Measurements from ENCODE around the gene CTSW.

Gene CTSW

DNA sequence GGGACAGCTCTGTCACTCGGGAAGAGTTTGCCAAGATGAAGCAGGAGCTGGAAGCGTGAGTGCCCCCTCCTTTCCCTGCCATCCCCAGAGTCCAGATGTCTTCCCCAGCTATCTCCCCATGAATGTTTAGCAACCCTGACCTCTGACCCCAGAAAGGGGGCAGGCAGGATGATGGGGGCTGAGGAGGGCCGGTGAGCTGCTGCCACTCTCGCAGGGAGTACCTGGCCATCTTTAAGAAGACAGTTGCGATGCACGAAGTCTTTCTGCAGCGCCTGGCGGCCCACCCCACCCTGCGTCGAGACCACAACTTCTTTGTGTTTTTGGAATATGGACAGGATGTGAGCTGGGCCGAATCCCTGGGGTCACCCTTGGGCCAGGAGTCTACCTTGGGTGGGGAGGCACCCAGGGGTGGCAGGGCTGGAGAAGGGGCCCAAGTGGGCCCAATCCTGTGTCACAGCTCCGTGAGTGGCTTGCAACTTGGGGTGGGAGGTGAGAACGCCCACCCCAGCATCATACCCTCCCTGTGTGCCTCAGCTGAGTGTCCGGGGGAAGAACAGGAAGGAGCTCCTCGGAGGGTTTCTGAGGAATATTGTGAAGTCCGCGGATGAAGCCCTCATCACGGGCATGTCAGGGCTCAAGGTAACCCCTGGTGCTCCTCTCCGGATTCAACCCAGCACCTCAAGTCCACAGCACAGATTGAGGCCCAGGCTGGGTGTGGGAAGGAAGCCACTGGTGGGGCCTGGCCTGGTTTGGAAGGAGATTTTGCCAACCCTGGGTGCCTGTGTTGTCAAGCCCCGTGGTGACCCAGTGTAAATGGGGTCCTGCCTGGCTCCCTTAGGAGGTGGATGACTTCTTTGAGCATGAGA lies 29.2 kb upstream of the CTSW start (continued):
- TF ChIP-seq ZNF132 (tag by site-specific recombination; IDR thresholded peaks at IDR 0.05; ENCODE audit: borderline replicate concordance) (no peak), ZNF433 (tag by site-specific recombination; IDR thresholded peaks at IDR 0.05; ENCODE audit: low read depth) (no peak), MYNN (tag by site-specific recombination; IDR thresholded peaks at IDR 0.05; ENCODE audit: borderline replicate concordance) (no peak), ZNF548 (tag by site-specific recombination; IDR thresholded peaks at IDR 0.05) (no peak), SETDB1 (IDR thresholded peaks at IDR 0.05; ENCODE audit: insufficient read length, low read length) (no peak), ZNF423 (tag by site-specific recombination; IDR thresholded peaks at IDR 0.05) (no peak)
- TF ChIP-seq, protein P1, sequence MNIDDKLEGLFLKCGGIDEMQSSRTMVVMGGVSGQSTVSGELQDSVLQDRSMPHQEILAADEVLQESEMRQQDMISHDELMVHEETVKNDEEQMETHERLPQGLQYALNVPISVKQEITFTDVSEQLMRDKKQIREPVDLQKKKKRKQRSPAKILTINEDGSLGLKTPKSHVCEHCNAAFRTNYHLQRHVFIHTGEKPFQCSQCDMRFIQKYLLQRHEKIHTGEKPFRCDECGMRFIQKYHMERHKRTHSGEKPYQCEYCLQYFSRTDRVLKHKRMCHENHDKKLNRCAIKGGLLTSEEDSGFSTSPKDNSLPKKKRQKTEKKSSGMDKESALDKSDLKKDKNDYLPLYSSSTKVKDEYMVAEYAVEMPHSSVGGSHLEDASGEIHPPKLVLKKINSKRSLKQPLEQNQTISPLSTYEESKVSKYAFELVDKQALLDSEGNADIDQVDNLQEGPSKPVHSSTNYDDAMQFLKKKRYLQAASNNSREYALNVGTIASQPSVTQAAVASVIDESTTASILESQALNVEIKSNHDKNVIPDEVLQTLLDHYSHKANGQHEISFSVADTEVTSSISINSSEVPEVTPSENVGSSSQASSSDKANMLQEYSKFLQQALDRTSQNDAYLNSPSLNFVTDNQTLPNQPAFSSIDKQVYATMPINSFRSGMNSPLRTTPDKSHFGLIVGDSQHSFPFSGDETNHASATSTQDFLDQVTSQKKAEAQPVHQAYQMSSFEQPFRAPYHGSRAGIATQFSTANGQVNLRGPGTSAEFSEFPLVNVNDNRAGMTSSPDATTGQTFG (tag by site-specific recombination; IDR thresholded peaks at IDR 0.05; ENCODE audit: borderline replicate concordance) = no peak
- TF ChIP-seq, protein P2, sequence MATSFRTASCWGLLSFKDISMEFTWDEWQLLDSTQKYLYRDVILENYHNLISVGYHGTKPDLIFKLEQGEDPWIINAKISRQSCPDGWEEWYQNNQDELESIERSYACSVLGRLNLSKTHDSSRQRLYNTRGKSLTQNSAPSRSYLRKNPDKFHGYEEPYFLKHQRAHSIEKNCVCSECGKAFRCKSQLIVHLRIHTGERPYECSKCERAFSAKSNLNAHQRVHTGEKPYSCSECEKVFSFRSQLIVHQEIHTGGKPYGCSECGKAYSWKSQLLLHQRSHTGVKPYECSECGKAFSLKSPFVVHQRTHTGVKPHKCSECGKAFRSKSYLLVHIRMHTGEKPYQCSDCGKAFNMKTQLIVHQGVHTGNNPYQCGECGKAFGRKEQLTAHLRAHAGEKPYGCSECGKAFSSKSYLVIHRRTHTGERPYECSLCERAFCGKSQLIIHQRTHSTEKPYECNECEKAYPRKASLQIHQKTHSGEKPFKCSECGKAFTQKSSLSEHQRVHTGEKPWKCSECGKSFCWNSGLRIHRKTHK (tag by site-specific recombination; IDR thresholded peaks at IDR 0.05) = no peak
- TF ChIP-seq, protein P3, sequence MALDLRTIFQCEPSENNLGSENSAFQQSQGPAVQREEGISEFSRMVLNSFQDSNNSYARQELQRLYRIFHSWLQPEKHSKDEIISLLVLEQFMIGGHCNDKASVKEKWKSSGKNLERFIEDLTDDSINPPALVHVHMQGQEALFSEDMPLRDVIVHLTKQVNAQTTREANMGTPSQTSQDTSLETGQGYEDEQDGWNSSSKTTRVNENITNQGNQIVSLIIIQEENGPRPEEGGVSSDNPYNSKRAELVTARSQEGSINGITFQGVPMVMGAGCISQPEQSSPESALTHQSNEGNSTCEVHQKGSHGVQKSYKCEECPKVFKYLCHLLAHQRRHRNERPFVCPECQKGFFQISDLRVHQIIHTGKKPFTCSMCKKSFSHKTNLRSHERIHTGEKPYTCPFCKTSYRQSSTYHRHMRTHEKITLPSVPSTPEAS (tag by site-specific recombination; IDR thresholded peaks at IDR 0.05) = no peak

DNA sequence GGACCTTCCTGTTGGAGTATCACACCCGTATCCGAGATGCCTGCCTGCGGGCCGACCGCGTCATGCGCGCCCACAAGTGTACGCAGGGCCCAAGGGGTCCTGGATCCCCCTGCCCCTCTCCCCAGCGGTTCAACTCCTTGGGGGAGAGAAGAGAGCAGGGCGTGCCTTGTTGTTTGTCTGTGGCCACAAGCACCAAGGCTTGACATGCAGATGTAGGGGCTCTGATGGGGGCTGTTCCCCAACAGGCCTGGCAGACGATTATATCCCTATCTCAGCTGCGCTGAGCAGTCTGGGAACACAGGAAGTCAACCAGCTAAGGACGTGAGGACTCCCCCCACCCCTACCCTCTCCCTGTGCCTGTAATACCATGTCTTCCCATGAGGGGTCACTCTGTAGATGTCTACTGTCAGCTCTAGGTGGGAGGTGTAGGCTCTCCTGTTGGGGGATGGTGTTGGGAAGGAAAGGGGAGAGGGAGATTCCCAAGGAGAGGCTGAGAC lies 28.5 kb upstream of the CTSW start:
- H3K36me3 ChIP-seq (ENCODE audit: control insufficient read depth in 2 of 2, insufficient read depth in 1 of 2, low read length in 2 of 2) = peaks cover 0 to 50% of the 10 kb centered on the region in 2 experiments; a peak in 1 of 3 replicates
- H3K4me1 ChIP-seq (ENCODE audit: control insufficient read depth, insufficient read depth, low read length) = no peaks in the 10 kb centered on the region
- ChIA-PET CTCF (interaction anchor here (0.6 to 4.5 kb wide), 14 partner anchors 8 to 195 kb away, joined by 3 to 22 read pairs (median 3); partner anchors contain the start of genes KAT5 and MUS81), POLR2A (interaction anchor here (0.5 to 4.3 kb wide), 7 partner anchors 9 to 438 kb away, joined by 3 to 33 read pairs (median 4); partner anchors contain the start of genes FIBP, MUS81 and YIF1A)
- H3K9me3 ChIP-seq (ENCODE audit: control insufficient read depth, insufficient read depth, low read depth, low read length) = no peaks in the 10 kb centered on the region
- TF ChIP-seq SP7 (tag by site-specific recombination; IDR thresholded peaks at IDR 0.05) = no peak
- peak; percentile 31; the same call in 1 of the 2 replicates for TF ChIP-seq KLF8 (tag by site-specific recombination; IDR thresholded peaks at IDR 0.05)
- TF ChIP-seq ZNF777 (tag by site-specific recombination; IDR thresholded peaks at IDR 0.05; ENCODE audit: borderline replicate concordance) = no peak
- TF ChIP-seq GLIS2 (tag by site-specific recombination; IDR thresholded peaks at IDR 0.05) = 0 out of 2 replicates have a peak, but pooled peaks have one; percentile 10
- TF ChIP-seq, protein P4, sequence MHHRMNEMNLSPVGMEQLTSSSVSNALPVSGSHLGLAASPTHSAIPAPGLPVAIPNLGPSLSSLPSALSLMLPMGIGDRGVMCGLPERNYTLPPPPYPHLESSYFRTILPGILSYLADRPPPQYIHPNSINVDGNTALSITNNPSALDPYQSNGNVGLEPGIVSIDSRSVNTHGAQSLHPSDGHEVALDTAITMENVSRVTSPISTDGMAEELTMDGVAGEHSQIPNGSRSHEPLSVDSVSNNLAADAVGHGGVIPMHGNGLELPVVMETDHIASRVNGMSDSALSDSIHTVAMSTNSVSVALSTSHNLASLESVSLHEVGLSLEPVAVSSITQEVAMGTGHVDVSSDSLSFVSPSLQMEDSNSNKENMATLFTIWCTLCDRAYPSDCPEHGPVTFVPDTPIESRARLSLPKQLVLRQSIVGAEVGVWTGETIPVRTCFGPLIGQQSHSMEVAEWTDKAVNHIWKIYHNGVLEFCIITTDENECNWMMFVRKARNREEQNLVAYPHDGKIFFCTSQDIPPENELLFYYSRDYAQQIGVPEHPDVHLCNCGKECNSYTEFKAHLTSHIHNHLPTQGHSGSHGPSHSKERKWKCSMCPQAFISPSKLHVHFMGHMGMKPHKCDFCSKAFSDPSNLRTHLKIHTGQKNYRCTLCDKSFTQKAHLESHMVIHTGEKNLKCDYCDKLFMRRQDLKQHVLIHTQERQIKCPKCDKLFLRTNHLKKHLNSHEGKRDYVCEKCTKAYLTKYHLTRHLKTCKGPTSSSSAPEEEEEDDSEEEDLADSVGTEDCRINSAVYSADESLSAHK (tag by site-specific recombination; IDR thresholded peaks at IDR 0.05) = no peak
- no peak for TF ChIP-seq RBAK (tag by site-specific recombination; IDR thresholded peaks at IDR 0.05)
- TF ChIP-seq, protein P5, sequence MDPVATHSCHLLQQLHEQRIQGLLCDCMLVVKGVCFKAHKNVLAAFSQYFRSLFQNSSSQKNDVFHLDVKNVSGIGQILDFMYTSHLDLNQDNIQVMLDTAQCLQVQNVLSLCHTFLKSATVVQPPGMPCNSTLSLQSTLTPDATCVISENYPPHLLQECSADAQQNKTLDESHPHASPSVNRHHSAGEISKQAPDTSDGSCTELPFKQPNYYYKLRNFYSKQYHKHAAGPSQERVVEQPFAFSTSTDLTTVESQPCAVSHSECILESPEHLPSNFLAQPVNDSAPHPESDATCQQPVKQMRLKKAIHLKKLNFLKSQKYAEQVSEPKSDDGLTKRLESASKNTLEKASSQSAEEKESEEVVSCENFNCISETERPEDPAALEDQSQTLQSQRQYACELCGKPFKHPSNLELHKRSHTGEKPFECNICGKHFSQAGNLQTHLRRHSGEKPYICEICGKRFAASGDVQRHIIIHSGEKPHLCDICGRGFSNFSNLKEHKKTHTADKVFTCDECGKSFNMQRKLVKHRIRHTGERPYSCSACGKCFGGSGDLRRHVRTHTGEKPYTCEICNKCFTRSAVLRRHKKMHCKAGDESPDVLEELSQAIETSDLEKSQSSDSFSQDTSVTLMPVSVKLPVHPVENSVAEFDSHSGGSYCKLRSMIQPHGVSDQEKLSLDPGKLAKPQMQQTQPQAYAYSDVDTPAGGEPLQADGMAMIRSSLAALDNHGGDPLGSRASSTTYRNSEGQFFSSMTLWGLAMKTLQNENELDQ (tag by site-specific recombination; IDR thresholded peaks at IDR 0.05; ENCODE audit: low read depth) = no peak
- no peak overlapping the region for H3K4me3 ChIP-seq (ENCODE audit: low read depth, low read length)
- H3K27ac ChIP-seq (ENCODE audit: extremely low read depth, low read depth, low read length) = no peak overlapping the region

Data from HEK293 (cell line).